Fibroblast of the aortic adventitia (primary cell): Measurements from ENCODE around the gene CPSF3. TPM values are rescaled to one million over a fixed set of nuclear protein-coding genes. Genes with fewer than 3 reads are reported as not detected.
"Not testable (repeated sequence)": the region's sequence is repeated elsewhere in the genome, so short reads cannot be mapped to it uniquely, and the experiment has no call there.

ENCODE experiments used
- DNase-seq: peaks from one replicate; pipeline ENCODE4 v3.0.0-alpha.2; 2010; ENCODE audit warnings: low read depth
- H3K4me3 ChIP-seq: 2 replicates; pipeline ENCODE4 v1.5.1; 2011; ENCODE audit warnings: low read depth, mild to moderate bottlenecking, control low read depth, low read length, moderate library complexity
- CTCF ChIP-seq: IDR thresholded peaks from 2 replicates; pipeline ENCODE4 v1.5.1; 2011; ENCODE audit warnings: mild to moderate bottlenecking, low read length, control low read depth, inconsistent platforms; ENCODE audit not compliant: insufficient read depth
- total RNA-seq: library from RNA; depleted of rRNA; stranded (reverse); fragments of >200 nt; gene quantifications from 2 replicates; pipeline ENCODE4 v1.2.3, GENCODE V29; 2012; ENCODE audit warnings: low replicate concordance

CPSF3 gene
- total RNA-seq, 1 donor: 62.2 TPM

GRCh38 chr2:9498210-9498609 is 74.8 kb downstream of the CPSF3 start:
- no peak overlapping the region for H3K4me3 ChIP-seq
- no peak for TF ChIP-seq CTCF
- peak; percentile 25 for DNase-seq

- DNase-seq: no peak
- TF ChIP-seq CTCF: no peak
- no peak overlapping the region for H3K4me3 ChIP-seq
These were observed 85.5 kb downstream of the CPSF3 start for GRCh38 chr2:9508931-9509330.

- DNase-seq, H3K4me3 ChIP-seq: not testable (repeated sequence)
These were observed 90.5 kb downstream of the CPSF3 start for GRCh38 chr2:9513946-9514345.

GRCh38 chr2:9517118-9517782 is 93.8 kb downstream of the CPSF3 start:
- no peak for DNase-seq
- H3K4me3 ChIP-seq: no peak overlapping the region
- no peak for TF ChIP-seq CTCF

- no peak for DNase-seq
- no peak overlapping the region for H3K4me3 ChIP-seq
- no peak for TF ChIP-seq CTCF
These were observed 94.7 kb downstream of the CPSF3 start for GRCh38 chr2:9518163-9518562.

GRCh38 chr2:9518780-9519179 is 95.3 kb downstream of the CPSF3 start:
- no peak overlapping the region for H3K4me3 ChIP-seq
- TF ChIP-seq CTCF: no peak
- no peak for DNase-seq

- H3K4me3 ChIP-seq: no peak overlapping the region
- DNase-seq: no peak
- TF ChIP-seq CTCF: no peak
These were observed 95.8 kb downstream of the CPSF3 start for GRCh38 chr2:9519250-9519649.

Other genes starting within 250 kb of the CPSF3 start
- 37.1 and 76.4 TPM in 2 replicates for gene ASAP2, start 216.8 kb upstream of the CPSF3 start, total RNA-seq
- 34.8 and 80.9 TPM in 2 replicates for gene ITGB1BP1, start 126 bp upstream of the CPSF3 start, total RNA-seq
- 30.7 and 51.7 TPM in 2 replicates for gene IAH1, start 50.9 kb downstream of the CPSF3 start, total RNA-seq
- 40.1 and 108 TPM in 2 replicates for gene ADAM17, start 132.2 kb downstream of the CPSF3 start, total RNA-seq
- gene YWHAQ, start 207.3 kb downstream of the CPSF3 start, total RNA-seq: 152 and 562 TPM in 2 replicates